Measurements from ENCODE around the gene HECW1.
A peak's percentile ranks its signal among the peaks of the same experiment; 100 is the strongest.
"Not testable (repeated sequence)": the region's sequence is repeated elsewhere in the genome, so short reads cannot be mapped to it uniquely, and the experiment has no call there.

Gene HECW1

GRCh38 chr7:43570688-43571365 lies 458.4 kb downstream of the HECW1 start:
- Histone ChIP-seq H3K23ac (ENCODE audit: low read length in 2 of 2) (no peak overlapping the region), H3K4me1 (ENCODE audit: control insufficient read depth, insufficient read depth, low read depth, low read length) (peaks cover 2% of the 10 kb centered on the region), H3K4me2 (ENCODE audit: low read length, poor library complexity, severe bottlenecking) (no peak overlapping the region), H3K27me3 (ENCODE audit: control insufficient read depth in 1 of 2, insufficient read depth in 1 of 2, low read length in 2 of 2) (no peaks in the 10 kb centered on the region), H2BK5ac (ENCODE audit: low read depth, low read length, poor library complexity, severe bottlenecking) (no peak overlapping the region), H2BK120ac (ENCODE audit: low read depth, low read length) (no peak overlapping the region), H3K36me3 (ENCODE audit: control insufficient read depth in 1 of 2, insufficient read depth in 2 of 2, low read depth in 1 of 2, low read length in 2 of 2) (no peaks in the 10 kb centered on the region), H2AK5ac (ENCODE audit: low read length, severe bottlenecking) (peak overlapping the region; percentile 73), H3K18ac (ENCODE audit: low read depth in 1 of 2, low read length in 2 of 2) (no peak overlapping the region), H3K79me1 (replicated peaks; ENCODE audit: low read length, poor library complexity, severe bottlenecking) (no peaks in the 10 kb centered on the region), H4K91ac (ENCODE audit: low read length) (no peak overlapping the region), H3K27ac (ENCODE audit: low read length, poor library complexity, severe bottlenecking) (no peak overlapping the region), H3K4me3 (ENCODE audit: insufficient read depth in 1 of 2, low read depth in 1 of 2, low read length in 2 of 2) (no peak overlapping the region), H2BK15ac (ENCODE audit: low read depth, poor library complexity, severe bottlenecking) (no peak overlapping the region), H3K14ac (ENCODE audit: low read length in 2 of 2) (no peak overlapping the region), H2BK12ac (ENCODE audit: low read length in 2 of 2) (no peak overlapping the region), H3K9ac (ENCODE audit: low read length) (peak overlapping the region; percentile 38), H2AFZ (ENCODE audit: low read depth, low read length) (no peak overlapping the region), H3K4ac (ENCODE audit: low read depth in 1 of 2, low read length in 2 of 2) (no peak overlapping the region), H4K8ac (ENCODE audit: low read length) (no peak overlapping the region), H3K9me3 (ENCODE audit: control insufficient read depth, low read length) (no peaks in the 10 kb centered on the region)
- peak; percentile 37 for DNase-seq
- 89% methylated on average over 4 of the region's 4 CpGs for WGBS

- H3K14ac ChIP-seq (ENCODE audit: low read length in 2 of 2) = no peak overlapping the region
- DNase-seq = peak; percentile 99
- WGBS = 10% methylated on average over 1 of the region's 1 CpG
- no peak overlapping the region for H2BK120ac ChIP-seq (ENCODE audit: low read depth, low read length)
- H3K9ac ChIP-seq (ENCODE audit: low read length) = peak overlapping the region; percentile 93
- no peaks in the 10 kb centered on the region for H3K27me3 ChIP-seq (ENCODE audit: control insufficient read depth in 1 of 2, insufficient read depth in 1 of 2, low read length in 2 of 2)
- no peaks in the 10 kb centered on the region for H3K36me3 ChIP-seq (ENCODE audit: control insufficient read depth in 1 of 2, insufficient read depth in 2 of 2, low read depth in 1 of 2, low read length in 2 of 2)
- no peak overlapping the region for H2AK5ac ChIP-seq (ENCODE audit: low read length, severe bottlenecking)
- H3K23ac ChIP-seq (ENCODE audit: low read length in 2 of 2) = no peak overlapping the region
- peak overlapping the region; percentile 92 for H3K27ac ChIP-seq (ENCODE audit: low read length, poor library complexity, severe bottlenecking)
- H3K4ac ChIP-seq (ENCODE audit: low read depth in 1 of 2, low read length in 2 of 2) = no peak overlapping the region
- no peak overlapping the region for H3K4me2 ChIP-seq (ENCODE audit: low read length, poor library complexity, severe bottlenecking)
- no peaks in the 10 kb centered on the region for H3K9me3 ChIP-seq (ENCODE audit: control insufficient read depth, low read length)
- no peak overlapping the region for H2BK15ac ChIP-seq (ENCODE audit: low read depth, poor library complexity, severe bottlenecking)
- no peak overlapping the region for H2AFZ ChIP-seq (ENCODE audit: low read depth, low read length)
- no peak overlapping the region for H4K8ac ChIP-seq (ENCODE audit: low read length)
- H2BK12ac ChIP-seq (ENCODE audit: low read length in 2 of 2) = no peak overlapping the region
- peaks cover 5% of the 10 kb centered on the region for H3K4me1 ChIP-seq (ENCODE audit: control insufficient read depth, insufficient read depth, low read depth, low read length)
- no peak overlapping the region for H4K91ac ChIP-seq (ENCODE audit: low read length)
- no peak overlapping the region for H3K18ac ChIP-seq (ENCODE audit: low read depth in 1 of 2, low read length in 2 of 2)
- no peaks in the 10 kb centered on the region for H3K79me1 ChIP-seq (replicated peaks; ENCODE audit: low read length, poor library complexity, severe bottlenecking)
- no peak overlapping the region for H2BK5ac ChIP-seq (ENCODE audit: low read depth, low read length, poor library complexity, severe bottlenecking)
- H3K4me3 ChIP-seq (ENCODE audit: insufficient read depth in 1 of 2, low read depth in 1 of 2, low read length in 2 of 2) = no peak overlapping the region
Observed at GRCh38 chr7:43572516-43573049, 460.1 kb downstream of the HECW1 start.

DNA sequence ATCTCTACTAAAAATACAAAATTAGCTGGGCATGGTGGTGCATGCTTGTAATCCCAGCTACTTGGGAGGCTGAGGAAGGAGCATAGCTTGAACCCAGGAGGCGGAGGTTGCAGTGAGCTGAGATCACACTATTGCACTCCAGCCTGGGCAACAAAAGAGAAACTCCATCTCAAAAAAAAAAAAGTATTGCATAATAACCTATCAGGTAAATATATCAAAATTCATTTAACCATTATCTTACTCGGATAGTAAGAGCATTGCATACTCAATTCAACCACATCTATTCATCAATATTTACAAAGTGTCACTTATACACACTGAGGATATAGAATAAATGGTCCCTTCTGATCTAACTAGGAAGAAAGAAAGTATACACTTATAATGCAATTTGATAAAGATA lies 461.4 kb downstream of the HECW1 start:
- not testable (repeated sequence) for H2BK15ac ChIP-seq (ENCODE audit: low read depth, poor library complexity, severe bottlenecking); H2AFZ ChIP-seq (ENCODE audit: low read depth, low read length); H3K9ac ChIP-seq (ENCODE audit: low read length); H3K23ac ChIP-seq (ENCODE audit: low read length in 2 of 2); H4K8ac ChIP-seq (ENCODE audit: low read length); H3K36me3 ChIP-seq (ENCODE audit: control insufficient read depth in 1 of 2, insufficient read depth in 2 of 2, low read depth in 1 of 2, low read length in 2 of 2); H2AK5ac ChIP-seq (ENCODE audit: low read length, severe bottlenecking); H3K27me3 ChIP-seq (ENCODE audit: control insufficient read depth in 1 of 2, insufficient read depth in 1 of 2, low read length in 2 of 2); H3K4me3 ChIP-seq (ENCODE audit: insufficient read depth in 1 of 2, low read depth in 1 of 2, low read length in 2 of 2); H3K4me1 ChIP-seq (ENCODE audit: control insufficient read depth, insufficient read depth, low read depth, low read length); H3K4ac ChIP-seq (ENCODE audit: low read depth in 1 of 2, low read length in 2 of 2); H2BK120ac ChIP-seq (ENCODE audit: low read depth, low read length); H2BK12ac ChIP-seq (ENCODE audit: low read length in 2 of 2); H3K79me1 ChIP-seq (replicated peaks; ENCODE audit: low read length, poor library complexity, severe bottlenecking); H2BK5ac ChIP-seq (ENCODE audit: low read depth, low read length, poor library complexity, severe bottlenecking); H3K9me3 ChIP-seq (ENCODE audit: control insufficient read depth, low read length); H3K14ac ChIP-seq (ENCODE audit: low read length in 2 of 2); DNase-seq; H3K4me2 ChIP-seq (ENCODE audit: low read length, poor library complexity, severe bottlenecking); H3K27ac ChIP-seq (ENCODE audit: low read length, poor library complexity, severe bottlenecking); H4K91ac ChIP-seq (ENCODE audit: low read length)
- peak overlapping the region in 1 of 2 experiments; percentile 24 for H3K18ac ChIP-seq (ENCODE audit: low read depth in 1 of 2, low read length in 2 of 2)
- WGBS = 100% methylated on average over 1 of the region's 2 CpGs

DNA sequence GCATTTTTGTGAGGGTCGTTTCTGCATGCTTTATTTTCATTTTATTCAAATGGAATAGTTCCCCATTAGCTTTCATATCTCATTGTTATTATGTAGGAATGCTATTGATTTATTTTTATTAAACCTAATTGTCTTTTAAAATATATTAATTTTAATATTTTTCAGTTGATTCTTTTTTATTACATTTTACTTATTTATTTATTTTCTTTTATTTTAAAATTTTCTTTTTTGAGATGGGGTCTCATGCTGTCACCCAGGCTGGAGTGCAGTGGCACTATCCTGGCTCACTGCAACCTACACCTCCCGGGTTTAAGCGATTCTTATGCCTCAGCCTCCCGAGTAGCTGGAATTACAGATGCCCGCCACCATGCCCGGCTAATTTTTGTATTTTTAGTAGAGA lies 463.1 kb downstream of the HECW1 start:
- 100% methylated on average over 3 of the region's 6 CpGs for WGBS
- H2BK12ac ChIP-seq (ENCODE audit: low read length in 2 of 2) = no peak overlapping the region
- no peak overlapping the region for H3K4me3 ChIP-seq (ENCODE audit: insufficient read depth in 1 of 2, low read depth in 1 of 2, low read length in 2 of 2)
- no peak overlapping the region for H3K14ac ChIP-seq (ENCODE audit: low read length in 2 of 2)
- no peaks in the 10 kb centered on the region for H3K79me1 ChIP-seq (replicated peaks; ENCODE audit: low read length, poor library complexity, severe bottlenecking)
- no peak overlapping the region for H3K4me2 ChIP-seq (ENCODE audit: low read length, poor library complexity, severe bottlenecking)
- H3K27me3 ChIP-seq (ENCODE audit: control insufficient read depth in 1 of 2, insufficient read depth in 1 of 2, low read length in 2 of 2) = no peaks in the 10 kb centered on the region
- no peak overlapping the region for H4K8ac ChIP-seq (ENCODE audit: low read length)
- H3K23ac ChIP-seq (ENCODE audit: low read length in 2 of 2) = no peak overlapping the region
- no peak overlapping the region for H2BK5ac ChIP-seq (ENCODE audit: low read depth, low read length, poor library complexity, severe bottlenecking)
- H3K18ac ChIP-seq (ENCODE audit: low read depth in 1 of 2, low read length in 2 of 2) = no peak overlapping the region
- no peak overlapping the region for H2BK120ac ChIP-seq (ENCODE audit: low read depth, low read length)
- H3K27ac ChIP-seq (ENCODE audit: low read length, poor library complexity, severe bottlenecking) = no peak overlapping the region
- no peak overlapping the region for H2BK15ac ChIP-seq (ENCODE audit: low read depth, poor library complexity, severe bottlenecking)
- no peak overlapping the region for H2AK5ac ChIP-seq (ENCODE audit: low read length, severe bottlenecking)
- peaks cover 2% of the 10 kb centered on the region for H3K4me1 ChIP-seq (ENCODE audit: control insufficient read depth, insufficient read depth, low read depth, low read length)
- no peak overlapping the region for H3K9ac ChIP-seq (ENCODE audit: low read length)
- H2AFZ ChIP-seq (ENCODE audit: low read depth, low read length) = no peak overlapping the region
- H3K4ac ChIP-seq (ENCODE audit: low read depth in 1 of 2, low read length in 2 of 2) = no peak overlapping the region
- no peak overlapping the region for H4K91ac ChIP-seq (ENCODE audit: low read length)
- no peaks in the 10 kb centered on the region for H3K36me3 ChIP-seq (ENCODE audit: control insufficient read depth in 1 of 2, insufficient read depth in 2 of 2, low read depth in 1 of 2, low read length in 2 of 2)
- DNase-seq = no peak
- H3K9me3 ChIP-seq (ENCODE audit: control insufficient read depth, low read length) = no peaks in the 10 kb centered on the region
